ENCODE data around the gene CTPS2.
"Not testable (repeated sequence)": the region's sequence is repeated elsewhere in the genome, so short reads cannot be mapped to it uniquely, and the experiment has no call there.

Gene CTPS2

DNA sequence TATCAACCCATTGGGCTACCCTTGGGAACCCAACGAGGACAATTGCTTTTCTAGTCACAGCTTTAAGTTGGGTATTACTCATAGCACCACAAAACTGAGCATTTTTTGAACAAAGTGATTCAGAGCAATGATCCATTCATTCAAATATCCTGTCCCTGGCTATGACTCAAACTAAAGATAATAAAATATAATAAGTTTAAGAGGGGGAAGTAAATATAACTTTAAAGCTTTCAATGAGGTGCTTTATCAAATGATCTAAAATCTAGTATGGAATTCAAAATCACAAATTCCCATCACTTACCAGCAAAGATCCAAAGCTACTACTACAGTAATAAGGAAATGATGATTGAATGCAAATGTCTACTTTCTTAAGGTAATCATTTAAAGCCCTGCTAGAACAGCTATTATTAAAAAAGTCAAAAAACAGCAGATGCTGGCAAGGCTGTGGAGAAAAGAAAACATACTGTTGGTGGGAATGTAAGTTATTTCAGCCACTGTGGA, 102.3 kb downstream of the CTPS2 start:
- DNase-seq (ENCODE audit: low read depth) = no peak
- no peak overlapping the region for H3K4me3 ChIP-seq (ENCODE audit: low read depth, low read length)
- TF ChIP-seq, protein P1, sequence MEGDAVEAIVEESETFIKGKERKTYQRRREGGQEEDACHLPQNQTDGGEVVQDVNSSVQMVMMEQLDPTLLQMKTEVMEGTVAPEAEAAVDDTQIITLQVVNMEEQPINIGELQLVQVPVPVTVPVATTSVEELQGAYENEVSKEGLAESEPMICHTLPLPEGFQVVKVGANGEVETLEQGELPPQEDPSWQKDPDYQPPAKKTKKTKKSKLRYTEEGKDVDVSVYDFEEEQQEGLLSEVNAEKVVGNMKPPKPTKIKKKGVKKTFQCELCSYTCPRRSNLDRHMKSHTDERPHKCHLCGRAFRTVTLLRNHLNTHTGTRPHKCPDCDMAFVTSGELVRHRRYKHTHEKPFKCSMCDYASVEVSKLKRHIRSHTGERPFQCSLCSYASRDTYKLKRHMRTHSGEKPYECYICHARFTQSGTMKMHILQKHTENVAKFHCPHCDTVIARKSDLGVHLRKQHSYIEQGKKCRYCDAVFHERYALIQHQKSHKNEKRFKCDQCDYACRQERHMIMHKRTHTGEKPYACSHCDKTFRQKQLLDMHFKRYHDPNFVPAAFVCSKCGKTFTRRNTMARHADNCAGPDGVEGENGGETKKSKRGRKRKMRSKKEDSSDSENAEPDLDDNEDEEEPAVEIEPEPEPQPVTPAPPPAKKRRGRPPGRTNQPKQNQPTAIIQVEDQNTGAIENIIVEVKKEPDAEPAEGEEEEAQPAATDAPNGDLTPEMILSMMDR (IDR thresholded peaks at IDR 0.05; ENCODE audit: control insufficient read depth, extremely low read depth, insufficient read depth) = no peak

DNA sequence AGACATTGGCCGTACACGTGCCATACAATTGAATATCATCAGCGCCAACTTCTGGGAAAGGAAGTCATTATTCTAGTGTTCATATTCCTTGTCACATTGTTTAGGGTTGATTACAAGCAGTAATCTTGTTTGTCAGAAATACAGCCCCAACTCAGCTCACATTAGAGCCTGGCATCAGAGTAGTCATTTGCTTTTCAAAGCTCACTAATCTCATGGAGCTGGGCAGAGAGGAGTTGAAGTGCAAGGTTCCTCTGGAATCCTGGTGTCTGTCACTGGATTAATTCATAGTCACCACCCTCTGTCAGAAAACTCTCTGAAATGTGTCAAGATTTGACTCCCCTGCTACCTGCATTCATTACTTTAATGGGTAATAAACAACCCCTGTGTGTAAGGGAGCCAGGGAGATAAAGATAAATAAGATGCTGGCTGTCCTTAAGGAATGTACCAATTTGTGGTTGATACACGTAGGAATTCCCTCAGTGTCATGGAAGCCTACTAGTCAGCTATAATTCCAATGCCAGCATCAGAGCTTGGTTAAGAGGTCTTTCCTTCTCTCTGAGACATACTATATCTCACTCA, 106.2 kb downstream of the CTPS2 start:
- H3K4me3 ChIP-seq (ENCODE audit: low read depth, low read length) = no peak overlapping the region
- DNase-seq (ENCODE audit: low read depth) = no peak
- TF ChIP-seq, protein P1 (IDR thresholded peaks at IDR 0.05; ENCODE audit: control insufficient read depth, extremely low read depth, insufficient read depth) = no peak

DNA sequence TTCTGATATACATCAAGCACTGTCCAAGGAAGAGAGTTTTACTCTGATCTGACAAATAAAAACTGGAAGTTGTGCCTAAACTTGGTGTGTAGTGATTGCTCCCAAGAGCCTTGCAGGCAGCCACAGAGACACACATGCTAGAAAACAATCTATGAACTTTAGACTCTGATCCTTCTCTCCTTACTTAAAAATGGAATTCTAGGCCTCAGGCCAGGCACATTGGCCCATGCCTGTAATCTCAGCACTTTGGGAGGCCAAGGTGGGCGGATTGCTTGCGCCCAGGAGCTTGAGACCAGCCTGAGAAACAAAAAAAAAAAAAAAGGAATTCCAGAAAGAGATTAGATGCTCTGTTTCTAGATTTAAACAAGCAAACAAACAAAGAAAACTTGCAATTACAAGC, 108.1 kb downstream of the CTPS2 start:
- no peak overlapping the region for H3K4me3 ChIP-seq (ENCODE audit: low read depth, low read length)
- TF ChIP-seq, protein P1 (IDR thresholded peaks at IDR 0.05; ENCODE audit: control insufficient read depth, extremely low read depth, insufficient read depth) = no peak
- DNase-seq (ENCODE audit: low read depth) = no peak

DNA sequence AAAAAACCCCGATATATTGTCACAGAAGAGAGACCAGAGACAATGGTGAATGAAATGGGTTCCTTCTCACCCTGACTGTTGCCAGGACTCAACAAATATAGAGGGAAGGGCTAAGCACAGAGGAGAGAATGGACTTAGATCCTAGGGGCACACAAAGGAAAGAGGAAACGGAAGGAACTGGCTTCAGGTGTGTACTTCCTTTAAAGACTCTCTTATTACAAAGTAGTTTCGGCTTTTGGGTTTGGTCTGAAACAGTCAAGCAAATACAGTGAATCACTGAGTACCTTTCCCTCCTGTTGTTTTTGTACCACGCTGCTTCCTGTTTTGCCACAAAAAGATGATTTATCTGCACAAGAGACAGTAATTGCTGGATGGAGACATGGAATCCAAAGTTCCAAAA, 108.6 kb downstream of the CTPS2 start:
- TF ChIP-seq, protein P1 (IDR thresholded peaks at IDR 0.05; ENCODE audit: control insufficient read depth, extremely low read depth, insufficient read depth) = no peak
- DNase-seq (ENCODE audit: low read depth) = no peak
- no peak overlapping the region for H3K4me3 ChIP-seq (ENCODE audit: low read depth, low read length)

DNA sequence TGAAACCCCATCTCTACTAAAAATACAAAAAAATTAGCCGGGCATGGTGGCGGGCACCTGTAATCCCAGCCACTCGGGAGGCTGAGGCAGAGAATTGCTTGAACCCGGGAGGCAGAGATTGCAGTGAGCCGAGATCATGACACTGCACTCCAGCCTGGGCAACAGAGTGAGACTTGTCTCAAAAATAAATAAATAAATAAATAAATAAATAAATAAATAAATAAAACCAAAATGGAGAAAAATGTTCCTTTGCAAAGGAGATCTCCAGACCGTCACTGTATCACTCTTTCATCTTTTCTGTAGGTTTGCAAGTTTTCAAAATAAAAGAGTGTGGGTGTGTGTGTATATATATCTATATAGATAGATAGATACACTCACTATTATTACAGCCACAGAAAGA, 109.2 kb downstream of the CTPS2 start:
- H3K4me3 ChIP-seq (ENCODE audit: low read depth, low read length); DNase-seq (ENCODE audit: low read depth): not testable (repeated sequence)

DNA sequence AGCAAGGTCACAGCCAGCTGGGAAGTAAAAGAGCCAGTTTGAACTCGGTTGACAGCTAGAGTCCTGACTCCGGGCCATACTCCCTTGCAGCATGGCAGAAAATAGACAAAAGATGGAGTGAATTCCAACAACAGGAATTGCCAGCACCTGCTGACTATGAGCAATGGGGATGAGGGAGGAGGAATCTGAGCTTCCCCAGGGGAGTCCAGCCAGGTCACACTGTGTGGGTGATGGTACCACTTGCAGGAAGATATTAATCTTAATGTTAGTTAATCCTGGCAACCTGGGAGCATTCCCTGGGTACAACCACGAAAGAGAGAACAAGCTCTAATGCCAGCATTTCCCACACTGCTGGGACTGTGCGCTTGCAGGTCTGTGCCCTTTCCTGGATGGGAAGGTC, 110.6 kb downstream of the CTPS2 start:
- H3K4me3 ChIP-seq (ENCODE audit: low read depth, low read length) = no peak overlapping the region
- TF ChIP-seq, protein P1 (IDR thresholded peaks at IDR 0.05; ENCODE audit: control insufficient read depth, extremely low read depth, insufficient read depth) = no peak
- DNase-seq (ENCODE audit: low read depth) = no peak

DNA sequence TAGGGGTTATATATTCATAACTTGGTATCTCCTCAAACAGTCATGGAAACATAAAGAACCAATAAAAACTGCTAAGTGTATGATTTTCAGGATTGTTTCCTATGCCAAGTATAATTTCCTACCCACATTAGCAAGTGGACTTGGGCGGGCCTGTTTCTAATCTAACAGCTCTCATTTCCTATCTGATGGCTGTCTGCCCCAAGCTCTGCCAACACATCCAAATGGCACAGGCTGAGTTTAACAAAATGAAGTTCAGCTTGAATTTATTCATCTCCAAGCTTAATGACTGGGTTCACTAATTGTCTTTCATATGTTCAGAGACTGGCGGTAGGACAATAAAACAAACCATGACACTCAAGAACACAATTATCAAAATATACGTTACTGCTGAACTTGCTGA, 118.0 kb downstream of the CTPS2 start:
- no peak overlapping the region for H3K4me3 ChIP-seq (ENCODE audit: low read depth, low read length)
- TF ChIP-seq, protein P1 (IDR thresholded peaks at IDR 0.05; ENCODE audit: control insufficient read depth, extremely low read depth, insufficient read depth) = no peak
- no peak for DNase-seq (ENCODE audit: low read depth)
